Transverse colon (tissue), 4 donors: Measurements from ENCODE around the gene USP20. TPM values are rescaled to one million over a fixed set of nuclear protein-coding genes. Genes with fewer than 3 reads are reported as not detected.

ENCODE experiments used
- DNase-seq: peaks from one replicate; pipeline ENCODE4 v3.0.0-alpha.2; 2019
- H3K27ac ChIP-seq, 4 donors: fragments of 200-600 bp; sonication (generic); 2 replicates each; pipeline ENCODE4 v1.5.1; 2016 to 2018; ENCODE audit warnings: inconsistent platforms in 4 of 4
- H3K27me3 ChIP-seq: fragments of 200-600 bp; sonication (generic); 2 replicates; pipeline ENCODE4 v1.5.1; 2017; ENCODE audit warnings: inconsistent platforms
- H3K36me3 ChIP-seq, 4 donors: fragments of 200-600 bp; sonication (generic); 2 replicates each; pipeline ENCODE4 v1.5.1; 2017 to 2019; ENCODE audit warnings: inconsistent platforms in 4 of 4
- H3K4me1 ChIP-seq, 4 donors: fragments of 200-600 bp; sonication (generic); 2 replicates each; pipeline ENCODE4 v1.5.1; 2017 to 2020; ENCODE audit warnings: inconsistent platforms in 4 of 4
- H3K4me3 ChIP-seq, 4 donors: fragments of 200-600 bp; sonication (generic); 1 replicate in 1 of 4; 2 replicates in 3 of 4; pipeline versions ENCODE4 v1.5.1 to v1.6.1; 2017 to 2019; ENCODE audit warnings: inconsistent platforms in 4 of 4
- H3K9me3 ChIP-seq, 2 donors: fragments of 200-600 bp; sonication (generic); 2 replicates each; pipeline ENCODE4 v1.5.1; 2017 to 2019; ENCODE audit warnings: inconsistent platforms in 2 of 2
- CTCF ChIP-seq, 5 experiments: fragments of 200-600 bp in 3 of 5; fragments of 450-650 bp in 2 of 5; sonication (generic) in 3 of 5; IDR thresholded peaks; 1 replicate in 2 of 5; 2 replicates in 3 of 5; pipeline ENCODE4 v1.5.1; 2016 to 2017; ENCODE audit warnings: antibody characterized with exemption in 5 of 5, inconsistent platforms in 3 of 5, mild to moderate bottlenecking in 2 of 5, moderate library complexity in 1 of 5
- EP300 ChIP-seq: sonication (generic); formaldehyde crosslinking; IDR thresholded peaks from one replicate; pipeline ENCODE4 v1.6.1; 2017; ENCODE audit warnings: antibody characterized with exemption, low read depth
- POLR2A ChIP-seq: fragments of 450-650 bp; IDR thresholded peaks from one replicate; pipeline ENCODE4 v1.6.1; 2016; ENCODE audit warnings: antibody characterized with exemption, mild to moderate bottlenecking, moderate library complexity
- POLR2AphosphoS5 ChIP-seq, 3 donors: sonication (generic); formaldehyde crosslinking; IDR thresholded peaks; one replicate each; pipeline ENCODE4 v1.6.1; 2016; ENCODE audit warnings: antibody characterized with exemption in 3 of 3
- WGBS, 2 donors: methylation state at CpG; one replicate each; pipeline ENCODE4 v1.1.5; 2018; ENCODE audit warnings: low coverage in 1 of 2; 5-methylcytosine and 5-hydroxymethylcytosine counted together
- in situ Hi-C, 4 donors: fragments of 200-750 bp; cut with MboI; loops; one replicate each; pipeline versions ENCODE4 v1.15.0 to v1.15.1; 2017; ENCODE audit warnings: low sequenced_read_pairs in 3 of 4, low pct_ligation_motif_present in 1 of 4, low pct_unique_long_range_greater_than_20kb in 1 of 4
- intact Hi-C: fragments of 100-400 bp; cut with DNase I; formaldehyde crosslinking; loops from one replicate; pipeline ENCODE4 v1.15.1; 2023; ENCODE audit warnings: low total_unique reads
- total RNA-seq, 4 donors: library from RNA; depleted of rRNA; stranded (reverse); fragments of >200 nt; gene quantifications; one replicate each; pipeline ENCODE4 v1.1.0, GENCODE V29; 2016

Gene USP20
- total RNA-seq, 4 donors from 2014 or later = 18.3 to 40.0 (median 25.3) TPM

- Histone ChIP-seq H3K36me3 (peaks cover 0 to 18% (median 8%) of the 10 kb centered on the region in 4 donors), H3K27me3 (no peaks in the 10 kb centered on the region), H3K4me1 (peaks cover 0 to 39% (median 22%) of the 10 kb centered on the region in 4 donors), H3K27ac (peak overlapping the region; percentile 88 to 98 (median 96)), H3K9me3 (no peaks in the 10 kb centered on the region), H3K4me3 (peak overlapping the region; percentile 85 to 100 (median 92))
- TF ChIP-seq POLR2AphosphoS5 (IDR thresholded peaks at IDR 0.05) (no peak), POLR2A (no peak), EP300 (no peak), CTCF (IDR thresholded peaks at IDR 0.05) (no peak)
- DNase-seq = no peak
- 0 to 1% methylated on average over 1 to 19 of the region's 19 CpGs for WGBS, 2 donors
- in situ Hi-C loops = no loop called here
- intact Hi-C loops = no loop called here
Measured at GRCh38 chr9:129835860-129836223, 584 bp downstream of the USP20 start.

GRCh38 chr9:129836311-129837007 is 1.2 kb downstream of the USP20 start:
- Histone ChIP-seq H3K27me3 (no peaks in the 10 kb centered on the region), H3K9me3 (no peaks in the 10 kb centered on the region), H3K36me3 (peaks cover 0 to 12% (median 5%) of the 10 kb centered on the region in 4 donors), H3K4me1 (peaks cover 0 to 39% (median 22%) of the 10 kb centered on the region in 4 donors), H3K4me3 (peak overlapping the region; percentile 85 to 100 (median 92)), H3K27ac (peak overlapping the region; percentile 88 to 98 (median 96))
- 0 to 42% methylated on average over 1 to 16 of the region's 16 CpGs for WGBS, 2 donors
- in situ Hi-C loops = no loop called here
- no peak for TF ChIP-seq POLR2A
- no peak for TF ChIP-seq EP300
- no peak for TF ChIP-seq POLR2AphosphoS5 (IDR thresholded peaks at IDR 0.05)
- no peak for TF ChIP-seq CTCF (IDR thresholded peaks at IDR 0.05)
- intact Hi-C loops = no loop called here
- peak; percentile 26 for DNase-seq

GRCh38 chr9:129838707-129839259 is 3.5 kb downstream of the USP20 start:
- no peak for TF ChIP-seq EP300
- TF ChIP-seq POLR2AphosphoS5 (IDR thresholded peaks at IDR 0.05) = no peak
- TF ChIP-seq CTCF (IDR thresholded peaks at IDR 0.05) = no peak
- TF ChIP-seq POLR2A = no peak
- H3K27ac ChIP-seq = no peak overlapping the region
- H3K27me3 ChIP-seq = no peaks in the 10 kb centered on the region
- H3K4me1 ChIP-seq = peaks cover 0 to 32% (median 20%) of the 10 kb centered on the region in 4 donors
- H3K4me3 ChIP-seq = no peak overlapping the region
- intact Hi-C loops = no loop called here
- H3K36me3 ChIP-seq = no peaks in the 10 kb centered on the region
- no peaks in the 10 kb centered on the region for H3K9me3 ChIP-seq
- no peak for DNase-seq
- in situ Hi-C loops = no loop called here
- 58 to 91% methylated on average over 4 to 12 of the region's 12 CpGs for WGBS, 2 donors

- H3K27me3 ChIP-seq = no peaks in the 10 kb centered on the region
- DNase-seq = no peak
- H3K27ac ChIP-seq = no peak overlapping the region
- intact Hi-C loops (no loop called here), in situ Hi-C loops (no loop called here)
- H3K9me3 ChIP-seq = no peaks in the 10 kb centered on the region
- no peak overlapping the region for H3K4me3 ChIP-seq
- WGBS, 2 donors = 76 to 92% methylated on average over 2 to 10 of the region's 10 CpGs
- no peak for TF ChIP-seq CTCF (IDR thresholded peaks at IDR 0.05)
- TF ChIP-seq POLR2AphosphoS5 (IDR thresholded peaks at IDR 0.05) = no peak
- TF ChIP-seq EP300 = no peak
- TF ChIP-seq POLR2A = no peak
- peaks cover 0 to 25% (median 13%) of the 10 kb centered on the region in 4 donors for H3K4me1 ChIP-seq
- no peaks in the 10 kb centered on the region for H3K36me3 ChIP-seq
Measured at GRCh38 chr9:129839324-129840023, 4.2 kb downstream of the USP20 start.
